ENCODE results near the gene DRC1. TPM values are rescaled to one million over a fixed set of nuclear protein-coding genes. Genes with fewer than 3 reads are reported as not detected.

The DRC1 gene
- total and polyA plus RNA-seq, 2 of the 13 experiments (the other 11 are each of a cell fraction or from before 2014, with no cell fraction given), result 0.07 TPM; not detected in 1

DNA sequence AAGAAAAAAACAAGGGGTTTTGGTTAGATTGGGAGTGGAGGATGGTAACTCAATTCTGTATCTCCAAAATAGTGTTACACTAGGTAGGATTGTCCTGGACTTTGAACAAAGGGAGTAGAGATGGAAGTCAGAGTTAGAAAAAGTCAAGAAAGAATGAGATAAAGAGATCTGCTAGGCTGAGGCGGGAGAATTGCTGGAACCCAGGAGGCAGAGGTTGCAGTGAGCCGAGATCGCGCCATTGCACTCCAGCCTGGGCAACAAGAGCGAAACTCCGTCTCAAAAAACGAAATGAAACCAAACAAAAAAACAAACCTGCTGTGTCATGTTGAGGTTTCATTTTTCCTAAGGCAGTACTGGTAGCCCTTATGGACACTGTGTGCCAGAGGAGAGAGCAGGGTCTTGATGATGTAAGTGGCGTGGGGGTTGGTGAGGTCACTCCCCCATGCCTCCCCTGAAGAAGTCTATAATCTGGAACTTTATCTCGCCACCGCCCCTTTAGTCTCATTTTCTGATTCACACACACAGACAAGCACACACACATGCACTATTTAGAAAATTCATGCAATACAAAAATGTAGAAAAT lies 10.5 kb downstream of the DRC1 start (continued):
- TF ChIP-seq ARID2 (CRISPR knock-in tag; IDR thresholded peaks at IDR 0.05; ENCODE audit: borderline replicate concordance) (no peak), MAFG (CRISPR knock-in tag; IDR thresholded peaks at IDR 0.05) (0 out of 2 replicates have a peak, but pooled peaks have one; percentile 41), ELF3 (CRISPR knock-in tag; IDR thresholded peaks at IDR 0.05) (no peak), HMG20B (CRISPR knock-in tag; conservative IDR thresholded peaks at IDR 0.05) (0 out of 2 replicates have a peak, but pooled peaks have one; percentile 18)

DNA sequence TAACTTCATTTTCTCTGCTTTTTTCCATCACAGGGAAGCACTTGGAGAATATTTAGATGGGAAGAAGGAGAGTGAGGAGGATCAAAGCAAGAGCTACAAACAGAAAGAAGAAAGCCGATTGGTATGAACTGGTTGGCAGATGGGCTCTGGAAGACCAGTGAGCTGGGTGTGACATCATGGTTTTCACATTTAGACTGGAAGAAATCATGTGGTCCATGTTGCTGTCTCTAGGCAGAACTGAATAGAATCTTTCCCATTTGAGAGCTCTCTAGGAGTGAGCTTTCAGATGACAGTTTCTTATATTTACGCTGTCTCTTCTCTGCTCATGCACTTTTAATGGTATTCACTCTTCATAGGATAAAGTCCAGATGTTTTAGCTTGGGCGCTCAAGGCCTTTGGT lies 12.6 kb downstream of the DRC1 start:
- H3K4me2 ChIP-seq (ENCODE audit: low read depth, low read length), result peak overlapping the region; percentile 6; the same call in 1 of the 2 replicates
- CTCF ChIA-PET (ENCODE audit: low intra/inter-chr PET ratio, low total read pairs), result no interaction called here
- 58% methylated on average over 3 of the region's 3 CpGs for WGBS (ENCODE audit: low lambda C conversion rate)
- no peaks in the 10 kb centered on the region for H3K9me3 ChIP-seq (ENCODE audit: low read length)
- H3K36me3 ChIP-seq (replicated peaks in 1 of 2; ENCODE audit: control insufficient read depth in 1 of 2, insufficient read depth in 2 of 2, low read length in 2 of 2), result no peaks in the 10 kb centered on the region
- H3K79me2 ChIP-seq (ENCODE audit: insufficient read depth, low read length), result no peaks in the 10 kb centered on the region
- H3K4me1 ChIP-seq (ENCODE audit: insufficient read depth, low read length), result peaks cover 21% of the 10 kb centered on the region
- ATAC-seq, result peak; percentile 61
- BruUV-seq (replicated peaks), result no TSS peak
- H2AFZ ChIP-seq (ENCODE audit: low read length), result no peak overlapping the region
- H3K27me3 ChIP-seq (ENCODE audit: control insufficient read depth in 1 of 2, insufficient read depth in 2 of 2, low read length in 2 of 2), result no peaks in the 10 kb centered on the region
- H3K4me3 ChIP-seq (replicated peaks in 1 of 3; ENCODE audit: insufficient read depth in 1 of 3, low read depth in 2 of 3, low read length in 3 of 3), result no peak overlapping the region
- DNase-seq (ENCODE audit: low spot score), result no peak
- TF ChIP-seq ETV6 (CRISPR knock-in tag; conservative IDR thresholded peaks at IDR 0.05) (no peak), RFX5 (IDR thresholded peaks at IDR 0.05; ENCODE audit: low read depth, low read length) (peak; percentile 81)
- in situ Hi-C loops (cut with HindIII; ENCODE audit: extremely low pct_ligation_motif_present, low pct_unique_long_range_greater_than_20kb), result no loop called here
- POLR2A ChIA-PET, result interaction anchor here (0.7 to 1.1 kb wide), 3 partner anchors 10 to 68 kb away, joined by 3 read pairs; partner anchors contain the start of gene SELENOI
- FAIRE-seq, result no peak
- no peak overlapping the region for H3K27ac ChIP-seq (ENCODE audit: extremely low read length, insufficient read depth, low read length)
- no peaks in the 10 kb centered on the region for H4K20me1 ChIP-seq (ENCODE audit: insufficient read depth, low read length)
- intact Hi-C loops (cut with micrococcal nuclease; ENCODE audit: unreplicated experiment), result no loop called here
- no peak overlapping the region for H3K9ac ChIP-seq (ENCODE audit: insufficient read depth, low read depth, low read length)

DNA sequence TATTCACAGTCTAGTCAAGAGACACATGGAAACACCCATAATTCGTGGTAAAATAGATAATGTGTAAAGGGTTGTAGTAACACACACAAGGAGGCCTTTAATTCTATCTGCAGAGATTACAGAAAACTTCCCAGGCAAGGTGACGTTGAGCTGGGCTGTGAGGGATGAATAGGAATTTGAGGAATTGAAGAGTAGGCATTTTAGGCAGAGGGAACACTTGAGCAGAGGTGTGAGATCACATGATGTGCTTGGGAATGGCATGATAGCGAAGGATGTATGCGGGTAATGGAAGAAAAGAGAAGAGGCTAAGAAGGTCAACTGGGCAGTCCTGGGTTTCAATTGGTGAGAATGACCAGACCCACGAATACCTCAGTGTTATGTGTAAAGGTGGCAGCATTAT lies 20.2 kb downstream of the DRC1 start:
- H3K27ac ChIP-seq (ENCODE audit: extremely low read length, insufficient read depth, low read length), result no peak overlapping the region
- peaks cover 1 to 3% of the 10 kb centered on the region in 2 experiments; a peak in 1 of 5 replicates for H3K27me3 ChIP-seq (ENCODE audit: control insufficient read depth in 1 of 2, insufficient read depth in 2 of 2, low read length in 2 of 2)
- ChIA-PET CTCF (ENCODE audit: low intra/inter-chr PET ratio, low total read pairs) (no interaction called here), POLR2A (no interaction called here)
- FAIRE-seq, result no peak
- 57% methylated on average over 5 of the region's 5 CpGs for WGBS (ENCODE audit: low lambda C conversion rate)
- H2AFZ ChIP-seq (ENCODE audit: low read length), result no peak overlapping the region
- H3K4me3 ChIP-seq (replicated peaks in 1 of 3; ENCODE audit: insufficient read depth in 1 of 3, low read depth in 2 of 3, low read length in 3 of 3), result no peak overlapping the region
- ATAC-seq, result no peak
- DNase-seq (ENCODE audit: low spot score), result no peak
- H3K9me3 ChIP-seq (ENCODE audit: low read length), result no peaks in the 10 kb centered on the region
- H3K9ac ChIP-seq (ENCODE audit: insufficient read depth, low read depth, low read length), result no peak overlapping the region
- no peaks in the 10 kb centered on the region for H3K36me3 ChIP-seq (replicated peaks in 1 of 2; ENCODE audit: control insufficient read depth in 1 of 2, insufficient read depth in 2 of 2, low read length in 2 of 2)
- in situ Hi-C loops (cut with HindIII; ENCODE audit: extremely low pct_ligation_motif_present, low pct_unique_long_range_greater_than_20kb), result no loop called here
- BruUV-seq (replicated peaks), result no TSS peak
- TF ChIP-seq RBAK (CRISPR knock-in tag; IDR thresholded peaks at IDR 0.05) (no peak), MAFF (IDR thresholded peaks at IDR 0.05; ENCODE audit: low read depth, low read length) (0 out of 2 replicates have a peak, but pooled peaks have one; percentile 1)
- H3K4me1 ChIP-seq (ENCODE audit: insufficient read depth, low read length), result no peaks in the 10 kb centered on the region
- H4K20me1 ChIP-seq (ENCODE audit: insufficient read depth, low read length), result no peaks in the 10 kb centered on the region
- no peak overlapping the region for H3K4me2 ChIP-seq (ENCODE audit: low read depth, low read length)
- H3K79me2 ChIP-seq (ENCODE audit: insufficient read depth, low read length), result no peaks in the 10 kb centered on the region
- intact Hi-C loops (cut with micrococcal nuclease; ENCODE audit: unreplicated experiment), result no loop called here
